Dendritic cell treated with granulocyte-macrophage colony-stimulating factor and Interleukin-4, amounts not matched to agents 40 ng/mL and 50 ng/mL, for 4 days (primary cell): ENCODE measurements around the gene ATL2.
"Not testable (repeated sequence)": the region's sequence is repeated elsewhere in the genome, so short reads cannot be mapped to it uniquely, and the experiment has no call there.

Experiments used
- H3K27ac Mint-ChIP-seq: one replicate; pipeline ENCODE4 v1.8.0; 2022; ENCODE audit warnings: mild to moderate bottlenecking, mixed read lengths
- H3K27me3 Mint-ChIP-seq: one replicate; pipeline ENCODE4 v1.8.0; 2022; ENCODE audit warnings: mild to moderate bottlenecking, mixed read lengths
- H3K36me3 Mint-ChIP-seq: one replicate; pipeline ENCODE4 v1.8.0; 2022; ENCODE audit warnings: low read depth, mixed read lengths
- H3K4me1 Mint-ChIP-seq: one replicate; pipeline ENCODE4 v1.8.0; 2022; ENCODE audit warnings: low read depth, mixed read lengths
- H3K4me3 Mint-ChIP-seq: one replicate; pipeline ENCODE4 v1.8.0; 2022; ENCODE audit warnings: mild to moderate bottlenecking, moderate library complexity, mixed read lengths
- H3K9me3 Mint-ChIP-seq: one replicate; pipeline ENCODE4 v1.8.0; 2022; ENCODE audit warnings: mixed read lengths
- intact Hi-C: fragments of 100-400 bp; cut with micrococcal nuclease; formaldehyde crosslinking; loops from one replicate; pipeline ENCODE4 v1.15.0; 2022

ATL2 gene

GRCh38 chr2:38377050-38377828, at the start of gene ATL2:
Gene ATL2 (minus strand): TSS chr2:38377273. CDS start chr2:38377260, 13 bp downstream.
- Mint-ChIP-seq H3K4me1 (peaks cover 47% of the 10 kb centered on the region), H3K36me3 (peaks cover 18% of the 10 kb centered on the region)

GRCh38 chr2:38423763-38424162, 46.7 kb upstream of the ATL2 start:
- Mint-ChIP-seq H3K4me3 (no peak overlapping the region), H3K36me3 (no peaks in the 10 kb centered on the region), H3K4me1 (no peaks in the 10 kb centered on the region), H3K27ac (no peak overlapping the region), H3K27me3 (peaks cover 13% of the 10 kb centered on the region), H3K9me3 (no peaks in the 10 kb centered on the region)
- intact Hi-C loops, result no loop called here

More at GRCh38 chr2:38377050-38377828, at the start of gene ATL2:
- Mint-ChIP-seq H3K4me3 (peak within 1 kb of the TSS; percentile 91), H3K27ac (peak within 1 kb of the TSS; percentile 93), H3K9me3 (no peaks in the 10 kb centered on the region), H3K27me3 (no peaks in the 10 kb centered on the region)
- intact Hi-C loops, result loop anchor here (5.0 kb wide), 1 partner anchor 300 kb away; the partner anchor contains the start of gene CYP1B1

GRCh38 chr2:38421274-38422056, 44.4 kb upstream of the ATL2 start:
- peaks cover 18% of the 10 kb centered on the region for H3K27me3 Mint-ChIP-seq
- H3K4me1 Mint-ChIP-seq, result no peaks in the 10 kb centered on the region

GRCh38 chr2:38419499-38419898, 42.4 kb upstream of the ATL2 start:
- H3K9me3 Mint-ChIP-seq, result no peaks in the 10 kb centered on the region
- intact Hi-C loops, result no loop called here

More at GRCh38 chr2:38421274-38422056, 44.4 kb upstream of the ATL2 start:
- Mint-ChIP-seq H3K9me3 (no peaks in the 10 kb centered on the region), H3K36me3 (no peaks in the 10 kb centered on the region), H3K4me3 (no peak overlapping the region), H3K27ac (no peak overlapping the region)
- intact Hi-C loops, result no loop called here

GRCh38 chr2:38418735-38419134, 41.7 kb upstream of the ATL2 start:
- Mint-ChIP-seq H3K9me3 (peaks cover 6% of the 10 kb centered on the region), H3K27me3 (peaks cover 13% of the 10 kb centered on the region), H3K27ac (no peak overlapping the region), H3K4me3 (no peak overlapping the region), H3K36me3 (no peaks in the 10 kb centered on the region), H3K4me1 (no peaks in the 10 kb centered on the region)
- intact Hi-C loops, result no loop called here

More at GRCh38 chr2:38419499-38419898, 42.4 kb upstream of the ATL2 start:
- no peaks in the 10 kb centered on the region for H3K36me3 Mint-ChIP-seq
- H3K4me3 Mint-ChIP-seq, result no peak overlapping the region
- H3K27me3 Mint-ChIP-seq, result peaks cover 18% of the 10 kb centered on the region
- no peaks in the 10 kb centered on the region for H3K4me1 Mint-ChIP-seq
- no peak overlapping the region for H3K27ac Mint-ChIP-seq

GRCh38 chr2:38417745-38418689, 40.9 kb upstream of the ATL2 start:
- Mint-ChIP-seq H3K4me1 (no peaks in the 10 kb centered on the region), H3K9me3 (peaks cover 13% of the 10 kb centered on the region), H3K27me3 (peaks cover 13% of the 10 kb centered on the region), H3K4me3 (no peak overlapping the region), H3K27ac (no peak overlapping the region), H3K36me3 (no peaks in the 10 kb centered on the region)
- intact Hi-C loops, result no loop called here

- peaks cover 25% of the 10 kb centered on the region for H3K9me3 Mint-ChIP-seq
- H3K4me1 Mint-ChIP-seq, result no peaks in the 10 kb centered on the region
- H3K27ac Mint-ChIP-seq, result no peak overlapping the region
- H3K4me3 Mint-ChIP-seq, result no peak overlapping the region
- H3K36me3 Mint-ChIP-seq, result no peaks in the 10 kb centered on the region
- peaks cover 13% of the 10 kb centered on the region for H3K27me3 Mint-ChIP-seq
- intact Hi-C loops, result no loop called here
Observed at GRCh38 chr2:38416296-38417036, 39.4 kb upstream of the ATL2 start.

GRCh38 chr2:38415728-38416291, 38.7 kb upstream of the ATL2 start:
- intact Hi-C loops, result no loop called here
- Mint-ChIP-seq H3K27ac (no peak overlapping the region), H3K9me3 (peaks cover 25% of the 10 kb centered on the region), H3K4me1 (no peaks in the 10 kb centered on the region), H3K36me3 (no peaks in the 10 kb centered on the region), H3K4me3 (no peak overlapping the region), H3K27me3 (peaks cover 13% of the 10 kb centered on the region)

GRCh38 chr2:38415023-38415422, 38.0 kb upstream of the ATL2 start:
- H3K4me1 Mint-ChIP-seq, result no peaks in the 10 kb centered on the region
- no peaks in the 10 kb centered on the region for H3K36me3 Mint-ChIP-seq
- intact Hi-C loops, result no loop called here
- no peak overlapping the region for H3K4me3 Mint-ChIP-seq
- H3K27me3 Mint-ChIP-seq, result peaks cover 12% of the 10 kb centered on the region
- peaks cover 25% of the 10 kb centered on the region for H3K9me3 Mint-ChIP-seq
- H3K27ac Mint-ChIP-seq, result no peak overlapping the region

- intact Hi-C loops, H3K27ac Mint-ChIP-seq, H3K4me1 Mint-ChIP-seq, H3K27me3 Mint-ChIP-seq, H3K36me3 Mint-ChIP-seq, H3K4me3 Mint-ChIP-seq: not testable (repeated sequence)
- peaks cover 25% of the 10 kb centered on the region for H3K9me3 Mint-ChIP-seq
Observed at GRCh38 chr2:38412235-38412871, 35.3 kb upstream of the ATL2 start.

GRCh38 chr2:38409156-38410102, 32.4 kb upstream of the ATL2 start:
- Mint-ChIP-seq H3K36me3 (no peaks in the 10 kb centered on the region), H3K27me3 (no peaks in the 10 kb centered on the region), H3K27ac (no peak overlapping the region), H3K4me3 (no peak overlapping the region), H3K9me3 (peaks cover 25% of the 10 kb centered on the region), H3K4me1 (peaks cover 10% of the 10 kb centered on the region)
- intact Hi-C loops, result no loop called here
